SK-N-MC (cell line): Measurements from ENCODE around the gene TARBP1.
"Not testable (repeated sequence)": the region's sequence is repeated elsewhere in the genome, so short reads cannot be mapped to it uniquely, and the experiment has no call there.

ENCODE experiments used
- DNase-seq: peaks from one replicate; pipeline ENCODE4 v3.0.0-alpha.2; 2011; ENCODE audit warnings: low read depth, low spot score
- H3K27ac ChIP-seq: fragments of 200-600 bp; sonication (generic); 2 replicates; pipeline ENCODE4 v1.5.1; 2016; ENCODE audit warnings: mixed run types
- H3K36me3 ChIP-seq: fragments of 200-600 bp; sonication (generic); 2 replicates; pipeline ENCODE4 v1.6.1; 2017; ENCODE audit warnings: antibody characterized with exemption, low read length, mixed read lengths; ENCODE audit not compliant: insufficient read depth
- H3K4me3 ChIP-seq: fragments of 200-600 bp; sonication (generic); 2 replicates; pipeline ENCODE4 v1.5.1; 2016
- H3K9ac ChIP-seq: fragments of 200-600 bp; sonication (generic); 2 replicates; pipeline ENCODE4 v1.8.0; 2017; ENCODE audit warnings: mixed run types, mixed read lengths; ENCODE audit not compliant: insufficient read length
- H3K9me3 ChIP-seq: fragments of 200-600 bp; sonication (generic); 2 replicates; pipeline ENCODE4 v1.6.1; 2017; ENCODE audit warnings: low read depth, mild to moderate bottlenecking, antibody characterized with exemption, low read length, moderate library complexity, mixed read lengths
- EZH2 ChIP-seq: fragments of 200-600 bp; sonication (generic); IDR thresholded peaks from one replicate; pipeline ENCODE4 v1.6.1; 2017; ENCODE audit warnings: antibody characterized with exemption
- FOXP2 ChIP-seq: optimal IDR thresholded peaks from 2 replicates; pipeline ENCODE3; 2011; ENCODE audit warnings: mild to moderate bottlenecking, moderate library complexity; ENCODE audit not compliant: insufficient read depth; ENCODE audit errors: extremely low read length, control extremely low read depth
- POLR2AphosphoS5 ChIP-seq: IDR thresholded peaks from 2 replicates; pipeline ENCODE4 v1.6.1; 2012; ENCODE audit warnings: mild to moderate bottlenecking, low read depth, low read length, borderline replicate concordance

The TARBP1 gene

GRCh38 chr1:234519506-234519905 lies 40.5 kb upstream of the TARBP1 start:
- Histone ChIP-seq H3K4me3 (no peak overlapping the region), H3K9ac (no peak overlapping the region), H3K36me3 (no peaks in the 10 kb centered on the region), H3K27ac (no peak overlapping the region), H3K9me3 (no peaks in the 10 kb centered on the region)
- DNase-seq: no peak
- TF ChIP-seq FOXP2 (no peak), POLR2AphosphoS5 (no peak; the same call in 1 of the 2 replicates), EZH2 (no peak)

- H3K36me3 ChIP-seq: no peaks in the 10 kb centered on the region
- no peak overlapping the region for H3K4me3 ChIP-seq
Measured at GRCh38 chr1:234518876-234519275, 39.9 kb upstream of the TARBP1 start.

GRCh38 chr1:234518086-234518485 lies 39.1 kb upstream of the TARBP1 start:
- H3K9ac ChIP-seq, H3K36me3 ChIP-seq, DNase-seq, H3K9me3 ChIP-seq, H3K27ac ChIP-seq, H3K4me3 ChIP-seq: not testable (repeated sequence)

More at GRCh38 chr1:234518876-234519275, 39.9 kb upstream of the TARBP1 start:
- H3K27ac ChIP-seq: no peak overlapping the region
- H3K9ac ChIP-seq: no peak overlapping the region
- no peaks in the 10 kb centered on the region for H3K9me3 ChIP-seq
- no peak for DNase-seq
- no peak for TF ChIP-seq FOXP2
- no peak for TF ChIP-seq POLR2AphosphoS5
- no peak for TF ChIP-seq EZH2

GRCh38 chr1:234517110-234517802 lies 38.3 kb upstream of the TARBP1 start:
- Histone ChIP-seq H3K36me3 (no peaks in the 10 kb centered on the region), H3K9ac (no peak overlapping the region), H3K4me3 (no peak overlapping the region), H3K9me3 (no peaks in the 10 kb centered on the region), H3K27ac (no peak overlapping the region)
- TF ChIP-seq EZH2 (no peak), FOXP2 (no peak), POLR2AphosphoS5 (no peak)
- DNase-seq: no peak

GRCh38 chr1:234515821-234516241 lies 36.9 kb upstream of the TARBP1 start:
- H3K27ac ChIP-seq: peak overlapping the region; percentile 83
- no peaks in the 10 kb centered on the region for H3K9me3 ChIP-seq
- H3K4me3 ChIP-seq: peak overlapping the region; percentile 37; the same call in 1 of the 2 replicates
- H3K9ac ChIP-seq: no peak overlapping the region
- no peak for TF ChIP-seq POLR2AphosphoS5
- TF ChIP-seq EZH2: no peak
- TF ChIP-seq FOXP2: no peak
- no peak for DNase-seq
- H3K36me3 ChIP-seq: no peaks in the 10 kb centered on the region

GRCh38 chr1:234515411-234515810 lies 36.4 kb upstream of the TARBP1 start:
- Histone ChIP-seq H3K9ac (no peak overlapping the region), H3K27ac (peak overlapping the region; percentile 83), H3K4me3 (peak overlapping the region; percentile 37; the same call in 1 of the 2 replicates), H3K36me3 (no peaks in the 10 kb centered on the region), H3K9me3 (no peaks in the 10 kb centered on the region)
- TF ChIP-seq EZH2 (no peak), FOXP2 (no peak), POLR2AphosphoS5 (no peak)
- no peak for DNase-seq

GRCh38 chr1:234512451-234512861 lies 33.5 kb upstream of the TARBP1 start:
- no peak for DNase-seq
- Histone ChIP-seq H3K9me3 (no peaks in the 10 kb centered on the region), H3K4me3 (no peak overlapping the region), H3K9ac (no peak overlapping the region), H3K27ac (no peak overlapping the region), H3K36me3 (no peaks in the 10 kb centered on the region)
- no peak for TF ChIP-seq FOXP2
- TF ChIP-seq EZH2: no peak
- TF ChIP-seq POLR2AphosphoS5: no peak

GRCh38 chr1:234509457-234510328 lies 30.7 kb upstream of the TARBP1 start:
- Histone ChIP-seq H3K9ac (no peak overlapping the region), H3K27ac (peak overlapping the region; percentile 42), H3K36me3 (no peaks in the 10 kb centered on the region), H3K4me3 (0 out of 2 replicates have a peak overlapping the region, but pooled peaks have one; percentile 6), H3K9me3 (no peaks in the 10 kb centered on the region)
- DNase-seq: no peak
- TF ChIP-seq FOXP2 (no peak), EZH2 (no peak), POLR2AphosphoS5 (no peak)
